HG03095 (cell line): Measurements from ENCODE around the gene TM2D1.
"Not testable (repeated sequence)": the region's sequence is repeated elsewhere in the genome, so short reads cannot be mapped to it uniquely, and the experiment has no call there.

Source experiments
- ATAC-seq: cut with Tn5 transposase; IDR thresholded peaks from one replicate; pipeline ENCODE4 v1.9.1; 2021; ENCODE audit warnings: moderate library complexity; ENCODE audit not compliant: unreplicated experiment

The TM2D1 gene

GRCh38 chr1:61724813-61725694 is at the start of gene TM2D1:
TM2D1 (minus strand) TSS chr1:61725141; CDS start chr1:61725120, 21 bp downstream.
- peak; percentile 99 for ATAC-seq

DNA sequence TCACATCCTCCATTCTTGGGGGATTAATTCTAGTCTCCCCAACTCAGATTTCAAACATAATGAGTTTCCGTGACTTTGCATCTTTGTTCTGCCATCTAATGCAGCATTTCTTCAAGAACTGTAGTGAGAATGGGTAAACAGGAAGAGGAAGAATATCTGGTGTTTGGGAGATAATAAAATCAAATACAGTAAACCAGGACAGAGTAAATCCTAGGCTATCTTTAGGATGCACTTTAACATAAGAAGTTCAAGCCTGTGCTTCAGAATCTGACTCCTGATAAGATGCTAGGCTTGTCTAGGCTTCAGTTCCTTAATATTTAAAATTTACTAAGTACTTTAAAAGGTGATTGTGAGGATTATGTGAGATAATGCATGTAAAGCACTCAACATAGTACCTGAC is 45.2 kb upstream of the TM2D1 start:
- no peak for ATAC-seq

DNA sequence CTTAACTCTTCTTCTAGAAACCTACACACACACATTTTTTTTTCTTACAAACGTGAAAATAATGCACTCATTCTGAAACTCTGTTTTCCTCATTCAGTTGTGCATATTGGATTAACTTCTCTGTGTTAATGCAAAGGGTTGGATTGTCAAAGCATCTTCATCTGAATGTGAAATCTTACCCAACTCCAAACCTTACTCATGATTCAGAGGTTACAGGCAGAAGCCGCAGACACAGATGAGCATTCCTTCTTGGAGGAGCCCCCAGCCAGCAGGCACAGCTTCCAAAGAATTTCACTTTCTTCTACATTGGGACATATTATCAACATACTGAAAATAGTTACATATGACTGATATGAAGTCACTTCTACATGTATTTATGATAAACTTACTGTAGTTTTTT is 33.0 kb upstream of the TM2D1 start:
- no peak for ATAC-seq

- no peak for ATAC-seq
These were observed 31.8 kb upstream of the TM2D1 start for GRCh38 chr1:61756773-61757172.

GRCh38 chr1:61754545-61754944 is 29.6 kb upstream of the TM2D1 start:
- ATAC-seq: no peak

- ATAC-seq: no peak
These were observed 29.1 kb upstream of the TM2D1 start for GRCh38 chr1:61753998-61754508.

- ATAC-seq: no peak
These were observed 28.0 kb upstream of the TM2D1 start for GRCh38 chr1:61752921-61753389.

DNA sequence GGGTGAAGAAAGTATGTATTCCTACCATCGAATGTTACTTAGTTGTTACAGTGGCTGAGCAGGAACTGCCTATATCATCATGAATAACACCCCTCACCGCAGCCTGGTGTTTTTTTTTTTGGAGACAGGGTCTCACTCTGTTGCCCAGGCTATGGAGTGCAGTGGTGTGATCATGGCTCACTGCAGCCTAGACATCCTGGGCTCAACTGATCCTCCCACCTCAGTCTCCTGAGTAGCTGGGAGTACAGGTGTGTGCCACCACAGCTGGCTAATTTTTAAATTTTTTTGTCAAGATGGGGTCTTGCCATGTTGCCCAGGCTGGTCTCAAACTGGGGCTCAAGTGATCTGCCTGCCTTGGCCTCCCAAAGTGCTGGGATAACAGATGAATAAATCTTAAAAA is 24.6 kb upstream of the TM2D1 start:
- no peak for ATAC-seq

DNA sequence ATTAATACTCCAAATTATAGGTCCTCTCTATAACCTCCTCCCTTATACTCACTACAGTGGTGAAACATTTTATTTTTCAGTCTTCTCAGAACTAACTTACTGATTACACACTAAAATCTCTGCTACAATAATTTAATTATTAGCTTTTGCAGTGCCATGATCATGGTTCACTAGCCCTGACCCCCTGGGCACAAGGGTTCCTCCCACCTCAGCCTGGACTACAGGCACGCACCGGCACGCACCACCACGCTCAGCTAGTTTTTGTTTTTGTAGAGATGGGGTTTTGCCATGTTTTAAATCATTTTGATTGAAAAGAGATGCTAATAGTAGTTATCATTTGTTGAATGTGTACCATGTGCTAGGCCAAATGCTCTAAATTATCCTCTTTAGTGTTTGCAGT is 23.6 kb upstream of the TM2D1 start:
- no peak for ATAC-seq

- ATAC-seq: no peak
These were observed 21.9 kb upstream of the TM2D1 start for GRCh38 chr1:61746813-61747212.

- ATAC-seq: no peak
These were observed 19.0 kb upstream of the TM2D1 start for GRCh38 chr1:61743716-61744580.

GRCh38 chr1:61743431-61743705 is 18.4 kb upstream of the TM2D1 start:
- ATAC-seq: no peak

DNA sequence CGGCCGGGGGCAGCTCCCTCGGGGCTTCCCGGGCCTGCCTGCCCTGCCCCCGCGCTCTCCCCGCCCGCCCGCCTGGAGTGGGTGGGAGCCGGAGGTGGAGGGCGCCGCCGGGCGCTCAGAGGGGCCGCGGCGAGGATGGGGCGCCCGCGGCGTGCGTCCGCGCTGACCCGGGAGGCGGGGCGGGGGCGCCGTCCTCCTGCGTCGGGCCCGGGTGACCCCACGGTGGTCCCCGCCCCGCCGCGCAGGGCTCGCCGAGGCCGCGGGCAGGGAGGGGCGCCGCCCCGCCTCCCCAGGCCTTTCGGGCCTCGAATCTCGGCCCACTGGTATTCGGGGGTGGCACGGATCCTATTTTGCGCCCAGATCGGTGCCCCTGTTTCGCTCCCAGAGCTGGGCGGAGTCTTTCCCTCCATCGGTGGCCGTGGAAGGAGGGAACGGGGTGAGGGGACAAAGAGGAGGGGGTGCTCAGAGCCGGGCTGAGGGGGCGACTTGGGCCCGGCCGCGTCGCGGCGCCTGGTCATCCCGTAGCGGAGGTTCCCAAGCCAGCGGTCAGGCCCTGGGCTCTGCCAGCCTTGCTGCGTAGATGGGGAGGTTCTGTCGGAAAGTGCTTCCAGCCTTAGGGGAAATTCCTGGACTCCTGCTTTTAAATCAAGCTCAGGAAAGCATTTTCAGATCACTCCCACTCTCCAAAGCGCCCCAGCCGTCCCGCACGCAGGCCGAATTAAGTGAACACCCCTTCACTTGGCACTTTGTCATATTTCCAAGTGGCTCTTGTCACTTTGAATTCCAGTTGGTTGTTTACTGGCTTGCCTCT is 17.9 kb upstream of the TM2D1 start:
- ATAC-seq: peak; percentile 46

DNA sequence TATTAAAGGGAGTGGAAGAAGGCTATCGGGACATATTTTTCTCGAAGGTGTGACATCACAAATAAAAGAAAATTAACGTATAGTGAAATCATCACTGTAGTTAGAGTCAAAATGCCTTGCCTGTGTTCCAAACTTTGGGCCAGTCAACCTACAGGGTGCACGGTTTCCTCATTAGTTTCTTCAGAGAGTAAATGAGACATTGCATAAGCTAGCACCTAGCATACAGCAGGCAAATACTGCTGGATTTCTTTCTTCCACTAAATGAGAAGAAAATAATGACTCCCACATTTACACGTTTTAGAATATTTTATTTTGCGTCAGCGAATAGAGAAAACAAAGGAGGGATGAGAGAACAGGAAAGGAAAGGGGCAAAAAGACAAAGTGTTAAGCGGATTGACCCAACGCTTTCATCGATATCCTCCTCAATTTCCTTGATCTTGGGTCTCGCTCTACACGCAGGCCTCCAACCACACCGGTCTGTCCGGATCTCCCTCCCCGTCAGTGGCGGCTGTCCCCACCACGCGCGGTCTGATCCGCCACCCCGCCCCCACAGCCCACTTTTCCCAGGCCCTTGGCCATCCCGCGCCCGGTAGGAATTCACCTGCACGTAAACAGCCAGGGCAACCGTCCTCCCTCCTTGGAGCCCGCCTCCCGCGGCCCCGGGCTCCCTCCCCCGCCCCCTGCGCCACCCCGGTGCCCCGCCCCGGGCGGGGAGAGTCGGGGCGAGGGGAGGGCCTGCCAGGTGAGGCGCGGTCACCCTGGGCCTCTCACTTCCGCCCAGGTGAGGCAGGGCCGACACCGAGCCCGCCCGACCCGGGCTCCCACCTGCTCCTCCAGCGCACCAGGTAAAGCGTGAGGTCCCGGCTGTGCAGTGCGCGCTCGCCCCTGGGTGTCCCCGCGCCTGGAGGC is 17.0 kb upstream of the TM2D1 start, which contains the start of gene PATJ:
Gene PATJ, plus strand, starts transcription at position 770 of the 909 bp plus-strand sequence. CDS start 20,413 bp downstream, outside the sequence.
- peak; percentile 71 for ATAC-seq

DNA sequence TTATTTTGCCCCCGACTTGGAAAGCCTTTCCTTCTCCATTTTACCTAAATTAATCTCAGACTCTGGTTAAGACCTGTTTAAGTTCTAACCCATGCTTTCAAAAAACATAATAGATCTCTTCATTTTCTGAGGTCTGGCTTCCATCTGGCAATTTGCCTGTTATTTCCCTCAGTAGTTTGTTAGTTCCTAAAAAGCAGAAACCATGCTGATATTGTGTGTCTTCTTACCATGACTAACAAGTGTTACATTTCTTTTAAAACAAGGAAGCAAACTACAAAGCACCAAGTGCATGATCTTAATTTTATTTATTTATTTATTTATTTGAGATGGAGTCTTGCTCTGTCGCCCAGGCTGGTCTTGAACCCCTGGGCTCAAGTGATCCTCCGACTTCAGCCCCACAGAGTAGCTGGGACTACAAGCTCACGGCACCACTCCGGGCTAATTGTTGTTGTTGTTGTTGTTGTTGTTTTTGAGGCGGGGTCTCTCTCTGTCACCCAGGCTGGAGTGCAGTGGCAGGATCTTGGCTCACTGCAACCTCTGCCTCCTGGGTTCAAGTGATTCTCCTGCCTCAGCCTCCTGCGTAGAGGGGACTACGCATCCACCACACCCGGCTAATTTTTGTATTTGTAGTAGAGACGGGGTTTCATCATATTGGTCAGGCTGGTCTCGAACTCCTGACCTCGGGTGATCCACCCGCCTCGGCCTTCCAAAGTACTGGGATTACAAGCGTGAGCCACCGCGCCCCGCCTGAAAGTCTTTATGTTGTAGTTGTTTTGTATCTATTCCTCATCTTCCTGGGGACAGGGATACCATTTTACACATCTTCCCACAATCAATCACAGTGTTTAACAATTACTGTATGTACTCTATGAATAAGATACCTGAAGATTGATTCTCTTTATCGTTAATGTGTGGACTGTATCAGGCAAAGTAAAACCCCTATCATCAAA is 16.1 kb upstream of the TM2D1 start:
- no peak for ATAC-seq

DNA sequence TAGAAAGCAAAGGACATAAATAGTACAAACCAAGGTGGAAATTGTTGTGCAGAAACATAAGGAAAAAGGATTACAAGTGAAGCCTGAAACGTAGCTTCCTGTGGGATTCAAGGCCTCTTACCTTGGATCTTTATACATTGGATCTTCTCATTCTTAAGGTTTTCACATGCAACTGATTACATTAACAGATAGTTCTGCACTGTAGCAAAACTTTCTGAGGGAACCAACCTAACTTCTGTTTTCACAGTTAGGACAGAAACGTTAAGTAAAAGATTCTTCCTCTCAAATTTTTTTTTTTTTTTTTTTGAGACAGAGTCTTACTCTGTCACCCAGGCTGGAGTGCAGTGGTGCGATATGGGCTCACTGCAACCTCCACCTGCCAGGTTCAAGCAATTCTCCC is 7.8 kb upstream of the TM2D1 start:
- no peak for ATAC-seq

GRCh38 chr1:61730679-61731078 is 5.7 kb upstream of the TM2D1 start:
- not testable (repeated sequence) for ATAC-seq

DNA sequence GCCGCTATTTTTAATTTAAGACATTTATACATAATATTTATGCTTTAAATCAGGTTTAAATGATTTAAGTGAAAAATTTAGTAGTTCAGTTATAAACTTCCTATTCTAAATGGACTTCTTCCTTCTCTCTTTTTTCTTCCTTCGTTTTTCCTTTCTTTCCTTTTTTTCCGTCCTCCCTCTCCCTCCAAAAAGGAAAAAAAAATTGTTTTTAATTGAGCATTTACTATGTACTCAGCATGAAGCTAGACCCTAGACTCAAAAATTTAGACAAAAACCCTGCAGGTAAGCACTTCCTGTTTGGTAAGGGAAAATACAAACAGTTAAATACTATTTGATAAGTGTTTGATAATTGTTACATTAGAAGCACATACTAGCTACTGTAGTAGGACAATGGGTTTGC is 2.6 kb upstream of the TM2D1 start:
- no peak for ATAC-seq

DNA sequence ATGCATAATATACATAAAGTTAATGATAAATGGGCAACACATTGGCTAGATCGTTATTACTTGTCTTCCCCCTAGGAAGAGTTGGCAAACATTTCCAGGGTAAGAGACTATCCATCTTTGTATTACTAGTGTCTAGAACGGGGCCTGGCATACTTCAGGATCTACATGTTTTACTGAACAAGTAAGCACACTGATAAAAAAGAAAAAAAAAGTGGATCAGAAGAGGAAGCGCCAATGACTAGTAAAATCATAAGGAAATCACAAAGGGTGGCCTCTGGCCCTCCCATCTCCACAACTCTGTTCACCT is 482 bp downstream of the TM2D1 start:
- ATAC-seq: no peak
